HEK293 (cell line): ENCODE data around the gene ZBED3.

Source experiments
- CTCF ChIA-PET: fragments of 350-600 bp; formaldehyde crosslinking; extraction: SDS; loops from one replicate; lab custom pipeline; 2021; ENCODE audit warnings: antibody characterized with exemption; lab: Yijun Ruan, JAX
- POLR2A ChIA-PET: fragments of 300-600 bp; formaldehyde crosslinking; extraction: SDS; loops from one replicate; lab custom pipeline; 2020; ENCODE audit warnings: antibody characterized with exemption, inconsistent platforms; lab: Yijun Ruan, JAX
- H3K27ac ChIP-seq: fragments of 200-500 bp; sonication (Bioruptor generic); 2 replicates; pipeline ENCODE4 v1.5.1; 2014; ENCODE audit warnings: low read depth, low read length, control low read depth, inconsistent platforms; ENCODE audit errors: extremely low read depth
- H3K36me3 ChIP-seq, 2 experiments: fragments of 200-500 bp in 1 of 2; sonication (Bioruptor generic) in 1 of 2; 1 replicate in 1 of 2; 2 replicates in 1 of 2; pipeline ENCODE4 v1.5.1; 2014 to 2017; ENCODE audit warnings: inconsistent platforms in 2 of 2, low read length in 2 of 2; ENCODE audit not compliant: control insufficient read depth in 2 of 2, insufficient read depth in 1 of 2
- H3K4me1 ChIP-seq: fragments of 200-500 bp; sonication (Bioruptor generic); 2 replicates; pipeline ENCODE4 v1.5.1; 2014; ENCODE audit warnings: mild to moderate bottlenecking, low read length, inconsistent platforms; ENCODE audit not compliant: control insufficient read depth, insufficient read depth
- H3K4me3 ChIP-seq: 2 replicates; pipeline ENCODE4 v1.5.1; 2011; ENCODE audit warnings: low read depth, mild to moderate bottlenecking, control low read depth, low read length, moderate library complexity
- H3K9me3 ChIP-seq: fragments of 200-500 bp; sonication (Bioruptor generic); 2 replicates; pipeline ENCODE4 v1.5.1; 2014; ENCODE audit warnings: low read depth, low read length, inconsistent platforms; ENCODE audit not compliant: control insufficient read depth, insufficient read depth
- BCL6B ChIP-seq: fragments of 450-650 bp; formaldehyde crosslinking; IDR thresholded peaks from 2 replicates; pipeline ENCODE4 v1.5.1; 2017; ENCODE audit warnings: missing biosample characterization, missing genetic modification characterization
- MYNN ChIP-seq: fragments of 450-650 bp; formaldehyde crosslinking; IDR thresholded peaks from 2 replicates; pipeline ENCODE4 v1.5.1; 2016; ENCODE audit warnings: missing biosample characterization, missing genetic modification characterization, borderline replicate concordance
- OSR2 ChIP-seq: fragments of 450-650 bp; formaldehyde crosslinking; IDR thresholded peaks from 2 replicates; pipeline ENCODE4 v1.5.1; 2016; ENCODE audit warnings: missing biosample characterization, missing genetic modification characterization
- SALL2 ChIP-seq: fragments of 450-650 bp; formaldehyde crosslinking; IDR thresholded peaks from 2 replicates; pipeline ENCODE4 v1.5.0; 2017; ENCODE audit warnings: missing biosample characterization, mild to moderate bottlenecking, missing genetic modification characterization, borderline replicate concordance
- SCRT1 ChIP-seq: fragments of 450-650 bp; formaldehyde crosslinking; IDR thresholded peaks from 2 replicates; pipeline ENCODE4 v1.5.1; 2016; ENCODE audit warnings: missing biosample characterization, missing genetic modification characterization, borderline replicate concordance
- SETDB1 ChIP-seq: IDR thresholded peaks from one replicate; pipeline ENCODE4 v1.6.1; 2017; ENCODE audit warnings: mild to moderate bottlenecking, low read length, moderate library complexity, mixed read lengths; ENCODE audit not compliant: insufficient read length
- ZBTB17 ChIP-seq: fragments of 450-650 bp; formaldehyde crosslinking; IDR thresholded peaks from 2 replicates; pipeline ENCODE4 v1.5.1; 2016; ENCODE audit warnings: missing biosample characterization, missing genetic modification characterization
- ZEB2 ChIP-seq: fragments of 450-650 bp; formaldehyde crosslinking; IDR thresholded peaks from 2 replicates; pipeline ENCODE4 v1.5.1; 2016; ENCODE audit warnings: missing biosample characterization, missing genetic modification characterization
- ZNF175 ChIP-seq: fragments of 450-650 bp; formaldehyde crosslinking; IDR thresholded peaks from 2 replicates; pipeline ENCODE4 v1.5.1; 2016; ENCODE audit warnings: missing biosample characterization, missing genetic modification characterization
- ZNF19 ChIP-seq: fragments of 450-650 bp; formaldehyde crosslinking; IDR thresholded peaks from 2 replicates; pipeline ENCODE4; 2016; ENCODE audit warnings: missing biosample characterization, missing genetic modification characterization, low read depth
- ZNF391 ChIP-seq: fragments of 450-650 bp; formaldehyde crosslinking; IDR thresholded peaks from 2 replicates; pipeline ENCODE4 v1.5.1; 2016; ENCODE audit warnings: low read depth, missing biosample characterization, missing genetic modification characterization, borderline replicate concordance
- ZNF555 ChIP-seq: fragments of 450-650 bp; formaldehyde crosslinking; conservative IDR thresholded peaks from 2 replicates; pipeline ENCODE4 v1.5.1; 2017; ENCODE audit warnings: missing biosample characterization, mild to moderate bottlenecking, missing genetic modification characterization, inconsistent platforms
- ZNF561 ChIP-seq: fragments of 450-650 bp; IDR thresholded peaks from 2 replicates; pipeline ENCODE4 v1.5.1; 2018; ENCODE audit warnings: missing biosample characterization, missing genetic modification characterization, borderline replicate concordance
- ZNF600 ChIP-seq: fragments of 450-650 bp; formaldehyde crosslinking; IDR thresholded peaks from 2 replicates; pipeline ENCODE4 v1.5.1; 2016; ENCODE audit warnings: missing biosample characterization, missing genetic modification characterization
- ZNF621 ChIP-seq: fragments of 450-650 bp; formaldehyde crosslinking; IDR thresholded peaks from 2 replicates; pipeline ENCODE4 v1.5.1; 2017; ENCODE audit warnings: missing biosample characterization, missing genetic modification characterization
- ZNF658 ChIP-seq: fragments of 450-650 bp; formaldehyde crosslinking; IDR thresholded peaks from 2 replicates; pipeline ENCODE4; 2016; ENCODE audit warnings: missing biosample characterization, missing genetic modification characterization
- ZNF776 ChIP-seq: fragments of 450-650 bp; formaldehyde crosslinking; IDR thresholded peaks from 2 replicates; pipeline ENCODE4 v1.5.0; 2017; ENCODE audit warnings: missing biosample characterization, missing genetic modification characterization, borderline replicate concordance
- TF ChIP-seq, protein P1 (sequence below): fragments of 450-650 bp; formaldehyde crosslinking; IDR thresholded peaks from 2 replicates; pipeline ENCODE4 v1.5.1; 2016; ENCODE audit warnings: missing biosample characterization, missing genetic modification characterization
- TF ChIP-seq, protein P2 (sequence below): fragments of 450-650 bp; formaldehyde crosslinking; IDR thresholded peaks from 2 replicates; pipeline ENCODE4 v1.5.1; 2016; ENCODE audit warnings: missing biosample characterization, missing genetic modification characterization, borderline replicate concordance

Gene ZBED3

DNA sequence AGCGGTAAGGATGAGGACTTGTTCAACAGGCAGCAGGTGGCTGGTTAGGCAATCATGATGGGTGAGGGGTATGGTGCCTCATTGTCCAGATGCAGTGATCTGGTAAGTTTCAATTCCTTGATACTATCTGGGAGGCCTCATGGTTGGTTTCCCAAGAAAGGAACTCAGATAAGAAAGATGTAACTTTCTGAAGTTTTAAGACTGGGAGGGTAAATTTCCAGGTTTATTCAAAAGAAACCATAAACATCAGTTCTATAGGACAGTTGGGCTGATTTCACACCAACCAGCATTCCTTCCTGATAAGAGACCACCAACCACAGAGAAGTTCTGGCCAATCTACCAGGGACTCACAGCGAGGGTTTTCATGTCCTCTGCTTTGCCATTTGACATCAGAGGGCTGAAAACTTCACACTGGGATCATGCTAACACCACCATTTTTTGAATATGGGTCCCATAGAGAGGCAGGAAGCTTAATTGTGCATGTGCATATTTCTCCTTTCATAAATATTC, 57.7 kb downstream of the ZBED3 start:
- Histone ChIP-seq H3K27ac (no peak overlapping the region), H3K4me3 (no peak overlapping the region), H3K36me3 (peaks cover under 1 to 3% of the 10 kb centered on the region in 2 experiments; a peak in 1 of 3 replicates), H3K4me1 (no peaks in the 10 kb centered on the region), H3K9me3 (no peaks in the 10 kb centered on the region)
- ChIA-PET POLR2A (interaction anchor here (0.6 to 1.2 kb wide), 7 partner anchors 15 to 325 kb away, joined by 3 to 5 read pairs (median 3); no protein-coding TSS in a partner anchor), CTCF (interaction anchor here (0.6 to 1.9 kb wide), 3 partner anchors 13 to 434 kb away, joined by 3 to 5 read pairs (median 4); no protein-coding TSS in a partner anchor)
- peak; percentile 91 for TF ChIP-seq SETDB1
- no peak for TF ChIP-seq OSR2 (tag by site-specific recombination)

DNA sequence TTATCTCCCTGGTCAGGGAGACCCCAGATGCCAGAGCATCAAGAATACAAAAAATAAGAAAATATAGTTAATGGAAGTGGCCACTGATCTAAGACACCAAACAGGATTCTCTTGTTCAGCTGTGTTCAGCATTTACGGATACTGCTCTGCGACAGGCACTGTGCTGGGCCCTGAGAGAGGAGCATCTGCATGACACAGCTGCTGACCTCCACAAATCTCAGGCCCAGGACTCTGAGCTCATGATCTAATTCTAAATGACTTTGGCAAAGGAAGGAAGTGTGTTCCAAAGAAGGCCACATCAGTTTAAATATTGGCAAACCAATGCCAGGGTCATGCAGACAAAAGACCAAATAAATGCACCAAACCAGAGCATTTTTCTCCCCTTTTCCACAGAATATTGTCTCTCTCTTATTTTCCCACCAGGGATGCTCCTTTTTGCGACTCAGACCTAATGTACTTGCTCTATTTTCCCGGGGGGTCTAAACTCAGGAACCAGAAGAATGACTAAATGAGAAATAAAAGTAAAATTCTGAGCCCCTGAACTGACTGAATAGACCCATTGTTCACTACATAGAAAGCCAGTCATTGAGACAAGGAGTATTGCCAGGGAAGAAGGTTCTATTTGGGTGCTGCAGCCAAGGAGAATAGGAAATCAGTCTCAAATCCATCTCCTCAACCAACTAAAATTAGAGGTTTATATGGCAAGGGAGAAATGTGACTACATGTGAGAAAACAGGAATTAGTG, 58.3 kb downstream of the ZBED3 start:
- Histone ChIP-seq H3K27ac (no peak overlapping the region), H3K4me1 (no peaks in the 10 kb centered on the region), H3K9me3 (no peaks in the 10 kb centered on the region), H3K36me3 (no peaks in the 10 kb centered on the region), H3K4me3 (no peak overlapping the region)
- CTCF ChIA-PET = no interaction called here
- TF ChIP-seq ZBTB17 (tag by site-specific recombination) (no peak), SCRT1 (no peak), SALL2 (tag by site-specific recombination) (no peak), ZNF600 (tag by site-specific recombination) (no peak), ZNF561 (tag by site-specific recombination) (no peak), ZNF175 (tag by site-specific recombination) (no peak), OSR2 (tag by site-specific recombination) (no peak), SETDB1 (no peak), ZNF776 (tag by site-specific recombination) (no peak), ZNF621 (tag by site-specific recombination) (no peak), ZNF391 (tag by site-specific recombination) (no peak), ZNF555 (tag by site-specific recombination) (no peak), ZEB2 (tag by site-specific recombination) (no peak), ZNF19 (tag by site-specific recombination) (no peak), ZNF658 (no peak), BCL6B (tag by site-specific recombination) (no peak), MYNN (tag by site-specific recombination) (no peak)
- TF ChIP-seq, protein P1, sequence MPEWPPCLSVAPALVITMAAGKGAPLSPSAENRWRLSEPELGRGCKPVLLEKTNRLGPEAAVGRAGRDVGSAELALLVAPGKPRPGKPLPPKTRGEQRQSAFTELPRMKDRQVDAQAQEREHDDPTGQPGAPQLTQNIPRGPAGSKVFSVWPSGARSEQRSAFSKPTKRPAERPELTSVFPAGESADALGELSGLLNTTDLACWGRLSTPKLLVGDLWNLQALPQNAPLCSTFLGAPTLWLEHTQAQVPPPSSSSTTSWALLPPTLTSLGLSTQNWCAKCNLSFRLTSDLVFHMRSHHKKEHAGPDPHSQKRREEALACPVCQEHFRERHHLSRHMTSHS (tag by site-specific recombination) = no peak
- TF ChIP-seq, protein P2, sequence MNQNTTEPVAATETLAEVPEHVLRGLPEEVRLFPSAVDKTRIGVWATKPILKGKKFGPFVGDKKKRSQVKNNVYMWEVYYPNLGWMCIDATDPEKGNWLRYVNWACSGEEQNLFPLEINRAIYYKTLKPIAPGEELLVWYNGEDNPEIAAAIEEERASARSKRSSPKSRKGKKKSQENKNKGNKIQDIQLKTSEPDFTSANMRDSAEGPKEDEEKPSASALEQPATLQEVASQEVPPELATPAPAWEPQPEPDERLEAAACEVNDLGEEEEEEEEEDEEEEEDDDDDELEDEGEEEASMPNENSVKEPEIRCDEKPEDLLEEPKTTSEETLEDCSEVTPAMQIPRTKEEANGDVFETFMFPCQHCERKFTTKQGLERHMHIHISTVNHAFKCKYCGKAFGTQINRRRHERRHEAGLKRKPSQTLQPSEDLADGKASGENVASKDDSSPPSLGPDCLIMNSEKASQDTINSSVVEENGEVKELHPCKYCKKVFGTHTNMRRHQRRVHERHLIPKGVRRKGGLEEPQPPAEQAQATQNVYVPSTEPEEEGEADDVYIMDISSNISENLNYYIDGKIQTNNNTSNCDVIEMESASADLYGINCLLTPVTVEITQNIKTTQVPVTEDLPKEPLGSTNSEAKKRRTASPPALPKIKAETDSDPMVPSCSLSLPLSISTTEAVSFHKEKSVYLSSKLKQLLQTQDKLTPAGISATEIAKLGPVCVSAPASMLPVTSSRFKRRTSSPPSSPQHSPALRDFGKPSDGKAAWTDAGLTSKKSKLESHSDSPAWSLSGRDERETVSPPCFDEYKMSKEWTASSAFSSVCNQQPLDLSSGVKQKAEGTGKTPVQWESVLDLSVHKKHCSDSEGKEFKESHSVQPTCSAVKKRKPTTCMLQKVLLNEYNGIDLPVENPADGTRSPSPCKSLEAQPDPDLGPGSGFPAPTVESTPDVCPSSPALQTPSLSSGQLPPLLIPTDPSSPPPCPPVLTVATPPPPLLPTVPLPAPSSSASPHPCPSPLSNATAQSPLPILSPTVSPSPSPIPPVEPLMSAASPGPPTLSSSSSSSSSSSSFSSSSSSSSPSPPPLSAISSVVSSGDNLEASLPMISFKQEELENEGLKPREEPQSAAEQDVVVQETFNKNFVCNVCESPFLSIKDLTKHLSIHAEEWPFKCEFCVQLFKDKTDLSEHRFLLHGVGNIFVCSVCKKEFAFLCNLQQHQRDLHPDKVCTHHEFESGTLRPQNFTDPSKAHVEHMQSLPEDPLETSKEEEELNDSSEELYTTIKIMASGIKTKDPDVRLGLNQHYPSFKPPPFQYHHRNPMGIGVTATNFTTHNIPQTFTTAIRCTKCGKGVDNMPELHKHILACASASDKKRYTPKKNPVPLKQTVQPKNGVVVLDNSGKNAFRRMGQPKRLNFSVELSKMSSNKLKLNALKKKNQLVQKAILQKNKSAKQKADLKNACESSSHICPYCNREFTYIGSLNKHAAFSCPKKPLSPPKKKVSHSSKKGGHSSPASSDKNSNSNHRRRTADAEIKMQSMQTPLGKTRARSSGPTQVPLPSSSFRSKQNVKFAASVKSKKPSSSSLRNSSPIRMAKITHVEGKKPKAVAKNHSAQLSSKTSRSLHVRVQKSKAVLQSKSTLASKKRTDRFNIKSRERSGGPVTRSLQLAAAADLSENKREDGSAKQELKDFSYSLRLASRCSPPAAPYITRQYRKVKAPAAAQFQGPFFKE (tag by site-specific recombination) = no peak
- TF ChIP-seq, all 188 proteins: peak for 0
- POLR2A ChIA-PET = no interaction called here
